Measurements from ENCODE around the gene CDK2AP2. TPM values are rescaled to one million over a fixed set of nuclear protein-coding genes. Genes with fewer than 3 reads are reported as not detected.
A peak's percentile ranks its signal among the peaks of the same experiment; 100 is the strongest.

CDK2AP2 gene
- total and polyA plus RNA-seq, 10 of the 15 experiments (the other 5 are each of a cell fraction or from before 2014, with no cell fraction given) = 8.0 to 177 (median 40.9) TPM

DNA sequence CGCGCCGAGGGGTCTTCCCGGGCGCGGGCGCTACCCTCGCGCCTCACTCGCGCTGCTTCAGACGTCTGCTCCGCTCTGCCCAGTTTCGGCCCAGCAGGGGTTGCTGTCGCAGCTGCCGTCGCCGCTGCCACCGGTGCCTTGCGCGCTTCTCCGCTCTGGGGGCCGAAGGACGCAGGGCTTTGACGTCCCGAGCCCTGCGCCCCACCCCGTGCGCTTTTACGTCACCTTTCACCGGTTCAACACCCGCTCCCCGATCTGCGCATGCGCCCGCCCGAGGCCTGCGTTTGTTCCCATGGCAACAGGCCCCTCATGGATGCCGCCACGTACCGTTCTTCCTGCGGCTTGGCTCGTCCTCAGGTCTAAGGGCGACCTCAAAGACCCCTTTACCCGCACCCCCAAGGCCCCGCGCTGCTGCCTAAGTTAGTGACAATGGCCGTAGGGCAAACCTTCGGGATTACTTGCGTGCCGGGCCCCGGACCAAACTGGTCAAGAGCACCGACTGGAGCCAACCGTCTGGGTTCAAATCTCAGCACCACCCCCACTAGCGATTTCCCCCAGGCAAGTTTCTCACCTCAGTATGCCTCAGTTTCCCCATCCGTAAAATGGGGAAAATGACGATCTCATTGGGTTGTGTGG, 642 bp upstream of the CDK2AP2 start (continued):
- TF ChIP-seq, protein P1, sequence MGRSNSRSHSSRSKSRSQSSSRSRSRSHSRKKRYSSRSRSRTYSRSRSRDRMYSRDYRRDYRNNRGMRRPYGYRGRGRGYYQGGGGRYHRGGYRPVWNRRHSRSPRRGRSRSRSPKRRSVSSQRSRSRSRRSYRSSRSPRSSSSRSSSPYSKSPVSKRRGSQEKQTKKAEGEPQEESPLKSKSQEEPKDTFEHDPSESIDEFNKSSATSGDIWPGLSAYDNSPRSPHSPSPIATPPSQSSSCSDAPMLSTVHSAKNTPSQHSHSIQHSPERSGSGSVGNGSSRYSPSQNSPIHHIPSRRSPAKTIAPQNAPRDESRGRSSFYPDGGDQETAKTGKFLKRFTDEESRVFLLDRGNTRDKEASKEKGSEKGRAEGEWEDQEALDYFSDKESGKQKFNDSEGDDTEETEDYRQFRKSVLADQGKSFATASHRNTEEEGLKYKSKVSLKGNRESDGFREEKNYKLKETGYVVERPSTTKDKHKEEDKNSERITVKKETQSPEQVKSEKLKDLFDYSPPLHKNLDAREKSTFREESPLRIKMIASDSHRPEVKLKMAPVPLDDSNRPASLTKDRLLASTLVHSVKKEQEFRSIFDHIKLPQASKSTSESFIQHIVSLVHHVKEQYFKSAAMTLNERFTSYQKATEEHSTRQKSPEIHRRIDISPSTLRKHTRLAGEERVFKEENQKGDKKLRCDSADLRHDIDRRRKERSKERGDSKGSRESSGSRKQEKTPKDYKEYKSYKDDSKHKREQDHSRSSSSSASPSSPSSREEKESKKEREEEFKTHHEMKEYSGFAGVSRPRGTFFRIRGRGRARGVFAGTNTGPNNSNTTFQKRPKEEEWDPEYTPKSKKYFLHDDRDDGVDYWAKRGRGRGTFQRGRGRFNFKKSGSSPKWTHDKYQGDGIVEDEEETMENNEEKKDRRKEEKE (IDR thresholded peaks at IDR 0.05) = no peak
- TF ChIP-seq, protein P2, sequence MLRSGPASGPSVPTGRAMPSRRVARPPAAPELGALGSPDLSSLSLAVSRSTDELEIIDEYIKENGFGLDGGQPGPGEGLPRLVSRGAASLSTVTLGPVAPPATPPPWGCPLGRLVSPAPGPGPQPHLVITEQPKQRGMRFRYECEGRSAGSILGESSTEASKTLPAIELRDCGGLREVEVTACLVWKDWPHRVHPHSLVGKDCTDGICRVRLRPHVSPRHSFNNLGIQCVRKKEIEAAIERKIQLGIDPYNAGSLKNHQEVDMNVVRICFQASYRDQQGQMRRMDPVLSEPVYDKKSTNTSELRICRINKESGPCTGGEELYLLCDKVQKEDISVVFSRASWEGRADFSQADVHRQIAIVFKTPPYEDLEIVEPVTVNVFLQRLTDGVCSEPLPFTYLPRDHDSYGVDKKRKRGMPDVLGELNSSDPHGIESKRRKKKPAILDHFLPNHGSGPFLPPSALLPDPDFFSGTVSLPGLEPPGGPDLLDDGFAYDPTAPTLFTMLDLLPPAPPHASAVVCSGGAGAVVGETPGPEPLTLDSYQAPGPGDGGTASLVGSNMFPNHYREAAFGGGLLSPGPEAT (IDR thresholded peaks at IDR 0.05; ENCODE audit: low read depth) = peak; percentile 71; the same call in 1 of the 2 replicates
- TF ChIP-seq, protein P3, sequence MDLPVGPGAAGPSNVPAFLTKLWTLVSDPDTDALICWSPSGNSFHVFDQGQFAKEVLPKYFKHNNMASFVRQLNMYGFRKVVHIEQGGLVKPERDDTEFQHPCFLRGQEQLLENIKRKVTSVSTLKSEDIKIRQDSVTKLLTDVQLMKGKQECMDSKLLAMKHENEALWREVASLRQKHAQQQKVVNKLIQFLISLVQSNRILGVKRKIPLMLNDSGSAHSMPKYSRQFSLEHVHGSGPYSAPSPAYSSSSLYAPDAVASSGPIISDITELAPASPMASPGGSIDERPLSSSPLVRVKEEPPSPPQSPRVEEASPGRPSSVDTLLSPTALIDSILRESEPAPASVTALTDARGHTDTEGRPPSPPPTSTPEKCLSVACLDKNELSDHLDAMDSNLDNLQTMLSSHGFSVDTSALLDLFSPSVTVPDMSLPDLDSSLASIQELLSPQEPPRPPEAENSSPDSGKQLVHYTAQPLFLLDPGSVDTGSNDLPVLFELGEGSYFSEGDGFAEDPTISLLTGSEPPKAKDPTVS (IDR thresholded peaks at IDR 0.05; ENCODE audit: low read depth, low read length) = no peak
- TF ChIP-seq KLF5 (IDR thresholded peaks at IDR 0.05; ENCODE audit: partially characterized antibody) (no peak), ZNF24 (IDR thresholded peaks at IDR 0.05) (no peak), TCF12 (IDR thresholded peaks at IDR 0.05; ENCODE audit: low read depth, low read length) (no peak), SMAD5 (IDR thresholded peaks at IDR 0.05; ENCODE audit: low read depth) (no peak), PAX5 (IDR thresholded peaks at IDR 0.05; ENCODE audit: borderline replicate concordance, low read depth, low read length) (no peak), SREBF1 (IDR thresholded peaks at IDR 0.05; ENCODE audit: low read length) (no peak), WRNIP1 (IDR thresholded peaks at IDR 0.05; ENCODE audit: borderline replicate concordance, low read depth, low read length) (no peak), FOS (IDR thresholded peaks at IDR 0.05; ENCODE audit: borderline replicate concordance, extremely low read depth, insufficient read length) (no peak), ESRRA (IDR thresholded peaks at IDR 0.05; ENCODE audit: low read length) (no peak), NBN (IDR thresholded peaks at IDR 0.05) (peak; percentile 81), JUND (IDR thresholded peaks at IDR 0.05; ENCODE audit: low read depth, low read length) (no peak), TARDBP (IDR thresholded peaks at IDR 0.05; ENCODE audit: borderline replicate concordance) (no peak)
- TF ChIP-seq, protein P4, sequence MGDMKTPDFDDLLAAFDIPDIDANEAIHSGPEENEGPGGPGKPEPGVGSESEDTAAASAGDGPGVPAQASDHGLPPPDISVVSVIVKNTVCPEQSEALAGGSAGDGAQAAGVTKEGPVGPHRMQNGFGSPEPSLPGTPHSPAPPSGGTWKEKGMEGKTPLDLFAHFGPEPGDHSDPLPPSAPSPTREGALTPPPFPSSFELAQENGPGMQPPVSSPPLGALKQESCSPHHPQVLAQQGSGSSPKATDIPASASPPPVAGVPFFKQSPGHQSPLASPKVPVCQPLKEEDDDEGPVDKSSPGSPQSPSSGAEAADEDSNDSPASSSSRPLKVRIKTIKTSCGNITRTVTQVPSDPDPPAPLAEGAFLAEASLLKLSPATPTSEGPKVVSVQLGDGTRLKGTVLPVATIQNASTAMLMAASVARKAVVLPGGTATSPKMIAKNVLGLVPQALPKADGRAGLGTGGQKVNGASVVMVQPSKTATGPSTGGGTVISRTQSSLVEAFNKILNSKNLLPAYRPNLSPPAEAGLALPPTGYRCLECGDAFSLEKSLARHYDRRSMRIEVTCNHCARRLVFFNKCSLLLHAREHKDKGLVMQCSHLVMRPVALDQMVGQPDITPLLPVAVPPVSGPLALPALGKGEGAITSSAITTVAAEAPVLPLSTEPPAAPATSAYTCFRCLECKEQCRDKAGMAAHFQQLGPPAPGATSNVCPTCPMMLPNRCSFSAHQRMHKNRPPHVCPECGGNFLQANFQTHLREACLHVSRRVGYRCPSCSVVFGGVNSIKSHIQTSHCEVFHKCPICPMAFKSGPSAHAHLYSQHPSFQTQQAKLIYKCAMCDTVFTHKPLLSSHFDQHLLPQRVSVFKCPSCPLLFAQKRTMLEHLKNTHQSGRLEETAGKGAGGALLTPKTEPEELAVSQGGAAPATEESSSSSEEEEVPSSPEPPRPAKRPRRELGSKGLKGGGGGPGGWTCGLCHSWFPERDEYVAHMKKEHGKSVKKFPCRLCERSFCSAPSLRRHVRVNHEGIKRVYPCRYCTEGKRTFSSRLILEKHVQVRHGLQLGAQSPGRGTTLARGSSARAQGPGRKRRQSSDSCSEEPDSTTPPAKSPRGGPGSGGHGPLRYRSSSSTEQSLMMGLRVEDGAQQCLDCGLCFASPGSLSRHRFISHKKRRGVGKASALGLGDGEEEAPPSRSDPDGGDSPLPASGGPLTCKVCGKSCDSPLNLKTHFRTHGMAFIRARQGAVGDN (IDR thresholded peaks at IDR 0.05) = no peak
- TF ChIP-seq, protein P5, sequence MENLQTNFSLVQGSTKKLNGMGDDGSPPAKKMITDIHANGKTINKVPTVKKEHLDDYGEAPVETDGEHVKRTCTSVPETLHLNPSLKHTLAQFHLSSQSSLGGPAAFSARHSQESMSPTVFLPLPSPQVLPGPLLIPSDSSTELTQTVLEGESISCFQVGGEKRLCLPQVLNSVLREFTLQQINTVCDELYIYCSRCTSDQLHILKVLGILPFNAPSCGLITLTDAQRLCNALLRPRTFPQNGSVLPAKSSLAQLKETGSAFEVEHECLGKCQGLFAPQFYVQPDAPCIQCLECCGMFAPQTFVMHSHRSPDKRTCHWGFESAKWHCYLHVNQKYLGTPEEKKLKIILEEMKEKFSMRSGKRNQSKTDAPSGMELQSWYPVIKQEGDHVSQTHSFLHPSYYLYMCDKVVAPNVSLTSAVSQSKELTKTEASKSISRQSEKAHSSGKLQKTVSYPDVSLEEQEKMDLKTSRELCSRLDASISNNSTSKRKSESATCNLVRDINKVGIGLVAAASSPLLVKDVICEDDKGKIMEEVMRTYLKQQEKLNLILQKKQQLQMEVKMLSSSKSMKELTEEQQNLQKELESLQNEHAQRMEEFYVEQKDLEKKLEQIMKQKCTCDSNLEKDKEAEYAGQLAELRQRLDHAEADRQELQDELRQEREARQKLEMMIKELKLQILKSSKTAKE (IDR thresholded peaks at IDR 0.05; ENCODE audit: low read depth, poor library complexity, severe bottlenecking) = no peak

All from GM12878 (cell line).